Astrocyte (in vitro differentiated cells and primary cell): ENCODE data around the gene ITCH.

Source experiments
- EZH2 ChIP-seq: IDR thresholded peaks from 2 replicates; pipeline ENCODE4 v1.6.1; 2012; ENCODE audit warnings: mild to moderate bottlenecking, low read length, inconsistent platforms; ENCODE audit not compliant: insufficient read depth
- TF ChIP-seq, protein P1 (sequence below): IDR thresholded peaks from 2 replicates; pipeline ENCODE4 v1.5.1; 2011; ENCODE audit warnings: low read depth, mild to moderate bottlenecking, inconsistent platforms, low read length, moderate library complexity; ENCODE audit not compliant: insufficient read depth

GRCh38 chr20:34459209-34459897 is 96.3 kb downstream of the ITCH start:
- TF ChIP-seq, protein P1, sequence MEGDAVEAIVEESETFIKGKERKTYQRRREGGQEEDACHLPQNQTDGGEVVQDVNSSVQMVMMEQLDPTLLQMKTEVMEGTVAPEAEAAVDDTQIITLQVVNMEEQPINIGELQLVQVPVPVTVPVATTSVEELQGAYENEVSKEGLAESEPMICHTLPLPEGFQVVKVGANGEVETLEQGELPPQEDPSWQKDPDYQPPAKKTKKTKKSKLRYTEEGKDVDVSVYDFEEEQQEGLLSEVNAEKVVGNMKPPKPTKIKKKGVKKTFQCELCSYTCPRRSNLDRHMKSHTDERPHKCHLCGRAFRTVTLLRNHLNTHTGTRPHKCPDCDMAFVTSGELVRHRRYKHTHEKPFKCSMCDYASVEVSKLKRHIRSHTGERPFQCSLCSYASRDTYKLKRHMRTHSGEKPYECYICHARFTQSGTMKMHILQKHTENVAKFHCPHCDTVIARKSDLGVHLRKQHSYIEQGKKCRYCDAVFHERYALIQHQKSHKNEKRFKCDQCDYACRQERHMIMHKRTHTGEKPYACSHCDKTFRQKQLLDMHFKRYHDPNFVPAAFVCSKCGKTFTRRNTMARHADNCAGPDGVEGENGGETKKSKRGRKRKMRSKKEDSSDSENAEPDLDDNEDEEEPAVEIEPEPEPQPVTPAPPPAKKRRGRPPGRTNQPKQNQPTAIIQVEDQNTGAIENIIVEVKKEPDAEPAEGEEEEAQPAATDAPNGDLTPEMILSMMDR: no peak
- TF ChIP-seq EZH2: no peak
